GM19395 (cell line): ENCODE results near the gene FRMD4B.

Source experiments
- ATAC-seq: cut with Tn5 transposase; IDR thresholded peaks from one replicate; pipeline ENCODE4 v1.9.1; 2021; ENCODE audit warnings: mild to moderate bottlenecking, moderate library complexity; ENCODE audit not compliant: unreplicated experiment

The FRMD4B gene

GRCh38 chr3:69368129-69368741 lies 17.7 kb downstream of the FRMD4B start:
- ATAC-seq, result peak; percentile 99

GRCh38 chr3:69367586-69367985 lies 18.3 kb downstream of the FRMD4B start:
- no peak for ATAC-seq

DNA sequence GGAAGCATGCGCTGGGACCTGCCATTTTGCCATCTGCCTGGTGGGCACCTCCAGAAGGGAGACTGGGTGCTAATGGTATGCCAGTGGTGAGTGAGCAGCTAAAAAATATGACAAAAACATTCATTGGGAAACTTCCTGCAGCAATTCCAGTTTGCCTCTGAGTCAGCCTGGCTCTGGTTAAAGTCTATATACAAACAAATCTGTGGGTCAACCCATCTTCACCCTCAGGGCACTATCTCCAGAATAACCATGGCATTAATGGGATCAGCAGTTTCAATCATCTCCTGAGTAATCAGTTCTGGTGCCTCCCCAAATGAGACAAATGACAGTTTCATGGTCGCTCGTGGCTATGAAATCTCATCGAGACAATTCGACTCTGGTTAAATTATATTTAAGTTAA lies 21.5 kb downstream of the FRMD4B start:
- no peak for ATAC-seq

DNA sequence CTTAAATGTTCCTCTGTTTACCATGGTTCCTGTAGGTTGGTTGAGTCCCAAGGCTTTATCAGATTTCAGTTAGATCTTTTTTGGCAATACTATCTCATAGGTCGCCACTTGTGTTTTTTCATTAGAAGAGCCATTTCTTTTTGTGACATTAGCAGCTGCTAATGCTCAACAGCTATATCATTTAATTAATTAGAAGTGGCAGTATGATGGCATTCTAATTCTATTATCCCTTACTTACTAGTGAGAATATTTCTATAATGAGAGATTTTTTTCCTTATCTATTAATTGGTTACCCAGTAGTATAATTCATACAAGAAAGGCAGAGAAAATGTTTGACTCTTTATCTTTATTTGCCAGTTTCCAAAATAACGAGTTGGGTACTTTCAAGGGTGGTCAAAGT lies 25.2 kb downstream of the FRMD4B start:
- ATAC-seq, result no peak

DNA sequence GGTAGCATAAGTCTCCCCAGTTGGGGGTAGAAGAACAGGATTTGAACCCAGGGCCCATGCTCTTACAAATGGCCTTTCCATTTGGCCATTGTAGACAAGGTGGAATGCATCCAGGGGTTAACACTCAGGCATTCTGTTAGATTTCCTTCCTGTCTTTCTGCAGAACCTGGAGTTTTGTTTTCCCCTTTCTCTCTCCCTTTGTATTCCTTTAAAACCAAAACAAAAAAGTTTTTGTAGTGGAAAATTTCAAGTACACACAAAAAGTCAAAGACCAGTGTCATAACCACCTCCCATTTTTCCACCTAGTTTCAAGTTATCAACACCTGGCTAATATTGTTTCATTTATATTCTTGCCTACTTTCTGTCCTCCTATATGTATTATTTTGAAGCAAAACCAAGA lies 26.0 kb downstream of the FRMD4B start:
- no peak for ATAC-seq

DNA sequence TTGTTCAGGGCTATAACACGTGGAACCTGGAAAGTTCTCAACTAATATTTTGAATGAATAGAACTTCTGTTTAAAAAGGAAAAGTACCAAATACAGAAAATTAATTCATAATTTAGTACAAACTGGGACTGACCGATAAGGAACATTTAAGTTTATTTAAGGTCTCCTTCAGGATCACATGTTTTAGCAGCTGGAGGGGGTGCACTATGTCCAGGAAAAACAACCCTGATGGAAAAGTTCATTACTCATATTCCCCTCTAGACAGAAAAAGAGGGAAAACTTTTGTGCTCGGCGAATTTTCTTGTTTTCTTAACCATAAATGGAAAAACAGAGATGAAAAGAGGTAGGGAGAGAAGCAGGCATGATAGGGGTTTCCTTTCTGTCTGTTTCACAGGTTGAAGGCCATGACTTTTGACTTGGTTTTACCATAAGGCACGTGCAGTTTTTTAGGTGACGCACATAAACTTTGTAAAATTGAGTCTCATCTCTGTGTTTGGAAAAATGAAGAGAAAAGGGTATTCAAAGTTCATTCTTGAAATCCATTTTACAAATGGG lies 26.5 kb downstream of the FRMD4B start:
- no peak for ATAC-seq

GRCh38 chr3:69357196-69357595 lies 28.7 kb downstream of the FRMD4B start:
- ATAC-seq, result no peak

GRCh38 chr3:69354948-69355347 lies 30.9 kb downstream of the FRMD4B start:
- ATAC-seq, result no peak

- peak; percentile 65 for ATAC-seq
These were observed 32.4 kb downstream of the FRMD4B start for GRCh38 chr3:69353503-69353902.

DNA sequence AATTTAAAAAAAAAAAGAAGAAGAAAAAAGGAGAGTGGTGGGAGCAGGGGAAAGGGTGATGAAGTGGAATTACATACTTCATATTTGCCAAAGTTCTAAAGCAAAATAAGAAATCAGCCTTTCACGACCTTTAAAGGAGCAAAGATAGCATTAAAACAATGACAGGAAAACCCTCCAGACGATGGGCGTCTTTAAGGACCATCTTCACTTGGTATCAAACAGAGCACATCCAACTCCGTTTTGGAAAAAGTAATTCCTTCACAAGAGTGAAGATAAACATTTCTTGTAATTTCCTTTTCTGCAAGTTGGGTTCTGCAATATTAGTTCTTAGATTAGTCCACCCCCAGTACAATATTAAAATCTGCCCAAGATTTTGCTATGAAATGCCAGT lies 32.8 kb downstream of the FRMD4B start:
- no peak for ATAC-seq

DNA sequence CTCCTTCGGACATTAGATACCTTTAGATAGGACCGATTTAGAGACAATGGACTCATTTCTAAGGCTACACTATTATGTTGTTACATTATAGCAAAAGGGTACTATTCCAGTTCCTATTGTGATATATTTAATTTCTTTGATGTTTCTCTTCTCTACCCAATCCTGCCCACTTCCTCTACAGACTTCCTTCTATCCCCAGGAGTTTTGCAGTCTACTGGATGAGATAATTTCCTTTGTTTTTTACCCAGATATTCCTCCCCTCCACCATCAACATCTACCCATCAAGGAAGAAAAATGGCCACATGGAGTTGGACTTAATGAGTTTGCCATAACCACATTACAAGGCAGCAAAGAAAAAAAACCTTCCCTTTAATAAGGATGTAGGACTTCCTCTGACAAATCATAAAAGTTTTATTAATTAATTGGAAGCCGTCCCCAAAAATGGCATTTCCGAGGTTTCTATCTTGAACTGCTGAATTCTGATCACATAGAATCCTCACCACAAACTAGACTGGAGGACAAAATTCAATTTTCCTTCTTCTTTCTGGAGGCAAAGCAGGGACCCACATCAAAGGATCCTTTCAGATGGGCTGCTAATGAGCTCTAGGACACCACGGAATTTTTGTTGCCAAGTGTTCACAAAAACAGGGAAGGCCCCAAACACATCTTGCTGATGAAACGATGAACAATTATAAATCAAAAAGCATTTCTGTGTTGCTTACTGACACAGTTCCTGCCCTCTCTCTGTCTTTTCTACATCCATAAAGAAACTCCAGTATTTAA lies 33.4 kb downstream of the FRMD4B start:
- ATAC-seq, result no peak

- no peak for ATAC-seq
These were observed 42.0 kb downstream of the FRMD4B start for GRCh38 chr3:69343875-69344274.

GRCh38 chr3:69342074-69342473 lies 43.8 kb downstream of the FRMD4B start:
- ATAC-seq, result no peak

- ATAC-seq, result no peak
These were observed 46.1 kb downstream of the FRMD4B start for GRCh38 chr3:69339760-69340159.

DNA sequence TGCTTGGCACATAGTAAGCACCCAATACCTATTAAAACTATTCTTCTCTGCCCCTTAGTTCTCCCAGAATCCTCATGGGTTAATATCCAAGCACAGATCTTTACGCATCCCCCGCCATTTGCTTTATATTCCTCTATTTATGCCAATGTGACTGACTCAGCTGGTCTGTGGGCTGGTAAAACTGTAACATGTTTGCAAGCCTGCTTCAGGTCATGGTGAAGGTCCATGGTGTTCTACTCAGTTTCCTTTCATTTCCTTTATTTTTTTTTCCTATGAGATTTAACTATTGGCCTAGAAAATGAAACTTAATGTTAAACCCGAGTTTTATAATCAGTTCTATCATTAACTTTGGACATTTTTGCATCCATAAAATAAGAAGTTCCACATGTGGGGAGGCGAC lies 47.0 kb downstream of the FRMD4B start:
- no peak for ATAC-seq

GRCh38 chr3:69332934-69333333 lies 53.0 kb downstream of the FRMD4B start:
- no peak for ATAC-seq

GRCh38 chr3:69330891-69331400 lies 54.9 kb downstream of the FRMD4B start:
- ATAC-seq, result no peak

DNA sequence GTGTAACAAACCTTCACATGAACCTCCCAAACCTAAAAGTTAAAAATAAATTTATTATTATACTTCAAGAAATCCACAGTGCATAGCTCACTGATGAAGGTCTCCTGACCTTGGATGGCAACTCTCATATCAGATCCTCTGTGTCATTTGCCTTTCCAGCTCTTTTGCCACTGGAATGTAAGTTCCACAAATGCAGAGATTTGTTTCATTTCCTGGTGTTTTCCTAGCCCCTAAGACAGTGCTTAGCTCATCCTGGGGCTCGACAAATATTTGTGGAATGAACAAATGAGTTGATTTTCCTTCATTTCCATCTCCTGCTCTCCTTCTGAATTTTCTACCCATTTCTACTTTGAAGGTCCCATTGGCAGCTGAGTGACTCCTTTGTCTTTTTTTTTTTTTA lies 56.0 kb downstream of the FRMD4B start:
- no peak for ATAC-seq

- no peak for ATAC-seq
These were observed 57.0 kb downstream of the FRMD4B start for GRCh38 chr3:69328963-69329302.

DNA sequence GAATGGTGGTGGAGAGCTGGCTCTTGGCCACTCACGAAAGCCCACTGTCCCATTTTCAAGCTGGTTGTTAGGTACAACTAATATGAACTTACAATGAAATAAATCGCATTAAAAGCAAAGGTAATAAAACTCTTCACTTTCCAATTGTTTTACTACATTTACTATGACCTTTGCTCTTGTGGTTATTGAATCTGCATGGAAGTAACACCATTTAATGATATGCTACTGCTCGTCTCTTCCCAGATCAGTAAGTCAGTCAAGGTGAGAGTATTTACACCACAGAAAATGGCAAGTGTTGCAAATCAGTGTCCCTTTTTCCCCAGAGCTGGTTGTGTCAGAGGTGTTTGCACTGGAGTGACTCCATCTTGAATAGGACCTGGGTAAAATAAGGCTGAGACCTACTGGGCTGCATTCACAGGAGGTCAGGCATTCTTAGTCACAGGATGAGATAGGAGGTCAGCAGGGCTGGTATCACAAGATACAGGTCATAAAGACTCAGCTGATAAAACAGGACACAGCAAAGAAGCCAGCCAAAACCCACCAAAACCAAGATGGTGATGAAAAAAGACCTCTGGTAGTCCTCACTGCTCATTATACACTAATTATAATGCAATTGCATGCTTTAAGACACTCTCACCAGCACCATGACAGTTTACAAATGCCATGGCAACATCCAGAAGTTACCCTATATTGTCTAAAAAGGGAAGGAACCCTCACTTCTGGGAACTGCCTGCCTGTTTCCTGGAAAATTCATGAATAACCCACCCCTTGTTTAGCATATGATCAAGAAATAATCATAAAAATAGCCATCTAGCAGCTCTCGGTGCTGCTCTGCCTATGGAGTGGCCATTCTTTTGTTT lies 57.6 kb downstream of the FRMD4B start:
- no peak for ATAC-seq

DNA sequence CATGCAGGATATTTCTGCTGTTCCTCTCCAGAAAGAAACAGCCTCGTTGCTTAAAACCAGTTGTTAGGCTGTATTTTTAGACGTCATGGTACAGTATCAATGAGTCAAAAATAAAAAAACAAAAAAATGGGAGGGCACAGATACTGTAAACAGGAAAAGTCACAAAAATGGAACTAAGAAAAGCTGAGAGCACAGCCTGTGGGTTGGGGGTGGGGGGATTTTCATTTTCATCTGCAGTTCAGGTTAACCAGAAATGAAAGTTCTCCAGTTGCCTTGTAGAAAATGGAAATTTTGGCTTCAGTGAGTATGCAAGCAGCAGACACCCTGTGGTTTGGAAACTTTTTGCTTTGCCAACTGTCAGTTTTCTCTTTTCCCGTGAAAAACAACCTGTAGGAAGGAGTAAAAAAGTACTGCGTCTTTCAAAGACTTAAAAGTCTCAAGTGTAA lies 59.0 kb downstream of the FRMD4B start:
- peak; percentile 85 for ATAC-seq
